ENCODE measurements around the gene TSN. TPM values are rescaled to one million over a fixed set of nuclear protein-coding genes. Genes with fewer than 3 reads are reported as not detected.

Gene TSN
- total and polyA plus RNA-seq, 11 donors, result 17.2 to 58.8 (median 43.8) TPM

Other genes starting within 250 kb of the TSN start
- not detected for gene RNU4ATAC, start 224.8 kb upstream of the TSN start, total RNA-seq
- gene RNU4ATAC, start 224.8 kb upstream of the TSN start, polyA plus RNA-seq, result not detected
- 10 to 100 TPM; 53.2 to 84.5 (median 73.0) TPM for gene CLASP1, start 106.2 kb upstream of the TSN start, total RNA-seq
- gene CLASP1, start 106.2 kb upstream of the TSN start, polyA plus RNA-seq, result 10 to 100 TPM; 16.0 to 22.7 TPM
- 10 to 100 TPM; 19.1 to 41.3 (median 28.8) TPM for gene NIFK, start 18.8 kb upstream of the TSN start, total RNA-seq
- gene NIFK, start 18.8 kb upstream of the TSN start, polyA plus RNA-seq, result 10 to 100 TPM; 24.6 to 38.5 TPM